ENCODE data around the gene PTPRN2. TPM values are rescaled to one million over a fixed set of nuclear protein-coding genes. Genes with fewer than 3 reads are reported as not detected.
"Not testable (repeated sequence)": the region's sequence is repeated elsewhere in the genome, so short reads cannot be mapped to it uniquely, and the experiment has no call there.

The PTPRN2 gene
- total RNA-seq, 3 donors from 2014 or later, result 0.43 to 0.66 (median 0.63) TPM

GRCh38 chr7:157903296-157903695 is 684.3 kb downstream of the PTPRN2 start:
- no peaks in the 10 kb centered on the region for H3K27me3 Mint-ChIP-seq (ENCODE audit: low read depth)
- DNase-seq (no peak), ATAC-seq (no peak)
- H3K9me3 Mint-ChIP-seq, result no peaks in the 10 kb centered on the region
- no peaks in the 10 kb centered on the region for H3K4me1 Mint-ChIP-seq (ENCODE audit: low read depth)
- H3K4me3 Mint-ChIP-seq, result no peak overlapping the region
- H3K36me3 Mint-ChIP-seq (ENCODE audit: insufficient read depth), result no peaks in the 10 kb centered on the region

- DNase-seq; H3K4me3 Mint-ChIP-seq; H3K4me1 Mint-ChIP-seq (ENCODE audit: low read depth); ATAC-seq; H3K27me3 Mint-ChIP-seq (ENCODE audit: low read depth); H3K36me3 Mint-ChIP-seq (ENCODE audit: insufficient read depth); H3K9me3 Mint-ChIP-seq: not testable (repeated sequence)
These were observed 685.6 kb downstream of the PTPRN2 start for GRCh38 chr7:157901816-157902610.

- H3K27me3 Mint-ChIP-seq (ENCODE audit: low read depth), result no peaks in the 10 kb centered on the region
- H3K4me3 Mint-ChIP-seq, result no peak overlapping the region
- H3K36me3 Mint-ChIP-seq (ENCODE audit: insufficient read depth), result no peaks in the 10 kb centered on the region
- ATAC-seq (no peak), DNase-seq (no peak)
- H3K4me1 Mint-ChIP-seq (ENCODE audit: low read depth), result no peaks in the 10 kb centered on the region
- no peaks in the 10 kb centered on the region for H3K9me3 Mint-ChIP-seq
These were observed 686.5 kb downstream of the PTPRN2 start for GRCh38 chr7:157901166-157901565.

- DNase-seq (no peak), ATAC-seq (no peak)
- Mint-ChIP-seq H3K4me3 (no peak overlapping the region), H3K9me3 (no peaks in the 10 kb centered on the region), H3K4me1 (ENCODE audit: low read depth) (no peaks in the 10 kb centered on the region), H3K36me3 (ENCODE audit: insufficient read depth) (no peaks in the 10 kb centered on the region), H3K27me3 (ENCODE audit: low read depth) (peaks cover 2% of the 10 kb centered on the region)
These were observed 687.1 kb downstream of the PTPRN2 start for GRCh38 chr7:157900556-157900955.

- H3K4me3 Mint-ChIP-seq, result no peak overlapping the region
- no peaks in the 10 kb centered on the region for H3K9me3 Mint-ChIP-seq
- no peaks in the 10 kb centered on the region for H3K36me3 Mint-ChIP-seq (ENCODE audit: insufficient read depth)
- no peaks in the 10 kb centered on the region for H3K4me1 Mint-ChIP-seq (ENCODE audit: low read depth)
- DNase-seq (no peak), ATAC-seq (no peak)
- H3K27me3 Mint-ChIP-seq (ENCODE audit: low read depth), result peaks cover 4% of the 10 kb centered on the region
These were observed 687.6 kb downstream of the PTPRN2 start for GRCh38 chr7:157900011-157900410.

GRCh38 chr7:157898802-157899505 is 688.7 kb downstream of the PTPRN2 start:
- no peak for DNase-seq
- Mint-ChIP-seq H3K4me3 (no peak overlapping the region), H3K36me3 (ENCODE audit: insufficient read depth) (no peaks in the 10 kb centered on the region), H3K9me3 (no peaks in the 10 kb centered on the region), H3K4me1 (ENCODE audit: low read depth) (no peaks in the 10 kb centered on the region), H3K27me3 (ENCODE audit: low read depth) (peaks cover 4% of the 10 kb centered on the region)
- no peak for ATAC-seq

GRCh38 chr7:157898261-157898660 is 689.4 kb downstream of the PTPRN2 start:
- Mint-ChIP-seq H3K27me3 (ENCODE audit: low read depth) (peaks cover 4% of the 10 kb centered on the region), H3K4me1 (ENCODE audit: low read depth) (no peaks in the 10 kb centered on the region), H3K36me3 (ENCODE audit: insufficient read depth) (no peaks in the 10 kb centered on the region), H3K9me3 (no peaks in the 10 kb centered on the region), H3K4me3 (no peak overlapping the region)
- ATAC-seq (no peak), DNase-seq (no peak)

GRCh38 chr7:157897681-157898080 is 689.9 kb downstream of the PTPRN2 start:
- Mint-ChIP-seq H3K9me3 (no peaks in the 10 kb centered on the region), H3K4me1 (ENCODE audit: low read depth) (no peaks in the 10 kb centered on the region), H3K4me3 (no peak overlapping the region), H3K27me3 (ENCODE audit: low read depth) (peaks cover 4% of the 10 kb centered on the region), H3K36me3 (ENCODE audit: insufficient read depth) (no peaks in the 10 kb centered on the region)
- ATAC-seq, result no peak
- no peak for DNase-seq

GRCh38 chr7:157896774-157897555 is 690.7 kb downstream of the PTPRN2 start:
- no peaks in the 10 kb centered on the region for H3K4me1 Mint-ChIP-seq (ENCODE audit: low read depth)
- DNase-seq (no peak), ATAC-seq (no peak)
- H3K9me3 Mint-ChIP-seq, result no peaks in the 10 kb centered on the region
- no peaks in the 10 kb centered on the region for H3K36me3 Mint-ChIP-seq (ENCODE audit: insufficient read depth)
- no peak overlapping the region for H3K4me3 Mint-ChIP-seq
- H3K27me3 Mint-ChIP-seq (ENCODE audit: low read depth), result peaks cover 4% of the 10 kb centered on the region

GRCh38 chr7:157896376-157896675 is 691.3 kb downstream of the PTPRN2 start:
- H3K4me3 Mint-ChIP-seq; H3K36me3 Mint-ChIP-seq (ENCODE audit: insufficient read depth); H3K27me3 Mint-ChIP-seq (ENCODE audit: low read depth); ATAC-seq; H3K9me3 Mint-ChIP-seq; H3K4me1 Mint-ChIP-seq (ENCODE audit: low read depth); DNase-seq: not testable (repeated sequence)

- H3K36me3 Mint-ChIP-seq (ENCODE audit: insufficient read depth), result no peaks in the 10 kb centered on the region
- peaks cover 4% of the 10 kb centered on the region for H3K27me3 Mint-ChIP-seq (ENCODE audit: low read depth)
- DNase-seq (no peak), ATAC-seq (no peak)
- no peak overlapping the region for H3K4me3 Mint-ChIP-seq
- H3K4me1 Mint-ChIP-seq (ENCODE audit: low read depth), result peaks cover 7% of the 10 kb centered on the region
- no peaks in the 10 kb centered on the region for H3K9me3 Mint-ChIP-seq
These were observed 691.9 kb downstream of the PTPRN2 start for GRCh38 chr7:157895520-157896375.

- not testable (repeated sequence) for H3K9me3 Mint-ChIP-seq, H3K4me3 Mint-ChIP-seq
These were observed 692.5 kb downstream of the PTPRN2 start for GRCh38 chr7:157895098-157895497.

GRCh38 chr7:157893535-157894044 is 694.0 kb downstream of the PTPRN2 start:
- DNase-seq (no peak), ATAC-seq (no peak)
- H3K9me3 Mint-ChIP-seq, result no peaks in the 10 kb centered on the region
- peaks cover 4% of the 10 kb centered on the region for H3K27me3 Mint-ChIP-seq (ENCODE audit: low read depth)
- no peak overlapping the region for H3K4me3 Mint-ChIP-seq
- no peaks in the 10 kb centered on the region for H3K36me3 Mint-ChIP-seq (ENCODE audit: insufficient read depth)
- H3K4me1 Mint-ChIP-seq (ENCODE audit: low read depth), result peaks cover 11% of the 10 kb centered on the region

More at GRCh38 chr7:157895098-157895497, 692.5 kb downstream of the PTPRN2 start:
- not testable (repeated sequence) for ATAC-seq; DNase-seq; H3K4me1 Mint-ChIP-seq (ENCODE audit: low read depth); H3K27me3 Mint-ChIP-seq (ENCODE audit: low read depth); H3K36me3 Mint-ChIP-seq (ENCODE audit: insufficient read depth)

Measured in activated T-cell treated with anti-CD3 and anti-CD28 coated beads, Interleukin-2, amount 50 U/mL, for 4 hours (primary cell).